ENCODE data around the gene ROR1.
"Not testable (repeated sequence)": the region's sequence is repeated elsewhere in the genome, so short reads cannot be mapped to it uniquely, and the experiment has no call there.

Gene ROR1

GRCh38 chr1:63759778-63760177 is 14.0 kb upstream of the ROR1 start:
- DNase-seq (ENCODE audit: low read depth), result no peak

- no peak for DNase-seq (ENCODE audit: low read depth)
Measured at GRCh38 chr1:63770381-63770780, 3.4 kb upstream of the ROR1 start.

- no peak for DNase-seq (ENCODE audit: low read depth)
Measured at GRCh38 chr1:63772201-63772600, 1.6 kb upstream of the ROR1 start.

GRCh38 chr1:63772876-63773275 is 941 bp upstream of the ROR1 start:
- no peak for DNase-seq (ENCODE audit: low read depth)

GRCh38 chr1:63773496-63773814 is 362 bp upstream of the ROR1 start:
- no peak for DNase-seq (ENCODE audit: low read depth)

- no peak for DNase-seq (ENCODE audit: low read depth)
Measured at GRCh38 chr1:63774617-63775417, 1.0 kb downstream of the ROR1 start.

- no peak for DNase-seq (ENCODE audit: low read depth)
Measured at GRCh38 chr1:63775418-63776127, 1.8 kb downstream of the ROR1 start.

GRCh38 chr1:63777286-63777685 is 3.5 kb downstream of the ROR1 start:
- DNase-seq (ENCODE audit: low read depth), result no peak

- no peak for DNase-seq (ENCODE audit: low read depth)
Measured at GRCh38 chr1:63777965-63778880, 4.4 kb downstream of the ROR1 start.

- DNase-seq (ENCODE audit: low read depth), result no peak
Measured at GRCh38 chr1:63779338-63780211, 5.8 kb downstream of the ROR1 start.

GRCh38 chr1:63780565-63780964 is 6.7 kb downstream of the ROR1 start:
- DNase-seq (ENCODE audit: low read depth), result no peak

GRCh38 chr1:63782982-63783381 is 9.2 kb downstream of the ROR1 start:
- DNase-seq (ENCODE audit: low read depth), result no peak

- no peak for DNase-seq (ENCODE audit: low read depth)
Measured at GRCh38 chr1:63784083-63784482, 10.3 kb downstream of the ROR1 start.

GRCh38 chr1:63784489-63785390 is 10.9 kb downstream of the ROR1 start:
- no peak for DNase-seq (ENCODE audit: low read depth)

GRCh38 chr1:63787270-63787669 is 13.5 kb downstream of the ROR1 start:
- DNase-seq (ENCODE audit: low read depth), result not testable (repeated sequence)

- DNase-seq (ENCODE audit: low read depth), result no peak
Measured at GRCh38 chr1:63787875-63788274, 14.1 kb downstream of the ROR1 start.

GRCh38 chr1:63789856-63790605 is 16.2 kb downstream of the ROR1 start:
- DNase-seq (ENCODE audit: low read depth), result no peak

- DNase-seq (ENCODE audit: low read depth), result no peak
Measured at GRCh38 chr1:63790989-63791388, 17.2 kb downstream of the ROR1 start.

- DNase-seq (ENCODE audit: low read depth), result no peak
Measured at GRCh38 chr1:63792152-63792551, 18.3 kb downstream of the ROR1 start.

GRCh38 chr1:63793741-63794240 is 20.0 kb downstream of the ROR1 start:
- DNase-seq (ENCODE audit: low read depth), result no peak

Measured in T follicular helper cell (primary cell).